Thoracic aorta (tissue), 2 donors: ENCODE results near the gene ACYP2. TPM values are rescaled to one million over a fixed set of nuclear protein-coding genes. Genes with fewer than 3 reads are reported as not detected.

ENCODE experiments used
- ATAC-seq: fragments of 150-250 bp; one replicate; pipeline ENCODE4 v1.8.0; 2017; ENCODE audit warnings: low read depth; ENCODE audit not compliant: insufficient number of reproducible peaks, low FRiP score
- DNase-seq: peaks from one replicate; pipeline ENCODE4 v3.0.0-alpha.2; 2020; ENCODE audit warnings: low spot score
- H3K27ac ChIP-seq, 2 donors: fragments of 200-600 bp; sonication (generic); 1 replicate in 1 of 2; 2 replicates in 1 of 2; pipeline ENCODE4 v1.5.1; 2016; ENCODE audit warnings: mild to moderate bottlenecking in 2 of 2, moderate library complexity in 2 of 2
- H3K27me3 ChIP-seq: fragments of 200-600 bp; sonication (generic); replicated peaks from 2 replicates; pipeline ENCODE4 v1.6.0; 2016; ENCODE audit warnings: mild to moderate bottlenecking; ENCODE audit not compliant: insufficient read depth
- H3K36me3 ChIP-seq: fragments of 200-600 bp; sonication (generic); one replicate; pipeline ENCODE4 v1.5.1; 2016
- H3K4me1 ChIP-seq, 2 donors: fragments of 200-600 bp; sonication (generic); 1 replicate in 1 of 2; 2 replicates in 1 of 2; pipeline versions ENCODE4 v1.5.1 to v1.6.0; 2016; ENCODE audit warnings: low read depth in 2 of 2, mild to moderate bottlenecking in 1 of 2; ENCODE audit not compliant: control insufficient read depth in 1 of 2
- H3K4me3 ChIP-seq: fragments of 200-600 bp; sonication (generic); 2 replicates; pipeline ENCODE4 v1.5.1; 2016; ENCODE audit warnings: mild to moderate bottlenecking
- H3K9me3 ChIP-seq: fragments of 200-600 bp; sonication (generic); 2 replicates; pipeline ENCODE4 v1.5.1; 2016
- CTCF ChIP-seq: fragments of 200-600 bp; sonication (generic); IDR thresholded peaks from one replicate; pipeline ENCODE4 v1.5.1; 2019; ENCODE audit warnings: antibody characterized with exemption
- total RNA-seq, 2 donors: library from RNA; depleted of rRNA; stranded (reverse); fragments of >200 nt; gene quantifications; one replicate each; pipeline versions ENCODE4 v1.1.0 to v1.2.3, GENCODE V29; 2016

Gene ACYP2
- total RNA-seq, 2 donors from 2014 or later = 15.5 to 26.7 TPM

GRCh38 chr2:54237428-54237827 lies 122.0 kb downstream of the ACYP2 start:
- no peak for ATAC-seq
- no peak for TF ChIP-seq CTCF
- Histone ChIP-seq H3K36me3 (no peaks in the 10 kb centered on the region), H3K4me3 (no peak overlapping the region), H3K27ac (no peak overlapping the region), H3K9me3 (no peaks in the 10 kb centered on the region), H3K4me1 (peaks cover 19 to 36% of the 10 kb centered on the region in 2 donors), H3K27me3 (no peaks in the 10 kb centered on the region)
- DNase-seq = no peak

- H3K36me3 ChIP-seq = no peaks in the 10 kb centered on the region
- DNase-seq = no peak
- peak overlapping the region; percentile 65 to 77 for H3K27ac ChIP-seq
Measured at GRCh38 chr2:54239427-54239826, 124.0 kb downstream of the ACYP2 start.

GRCh38 chr2:54240515-54241469 lies 125.4 kb downstream of the ACYP2 start:
- Histone ChIP-seq H3K27ac (peak overlapping the region; percentile 65 to 77), H3K4me1 (peaks cover 19 to 36% of the 10 kb centered on the region in 2 donors), H3K9me3 (no peaks in the 10 kb centered on the region), H3K4me3 (no peak overlapping the region), H3K36me3 (no peaks in the 10 kb centered on the region), H3K27me3 (no peaks in the 10 kb centered on the region)
- ATAC-seq = peak; percentile 45
- no peak for TF ChIP-seq CTCF
- DNase-seq = no peak

More at GRCh38 chr2:54239427-54239826, 124.0 kb downstream of the ACYP2 start:
- no peaks in the 10 kb centered on the region for H3K27me3 ChIP-seq
- no peak overlapping the region for H3K4me3 ChIP-seq
- ATAC-seq = peak; percentile 13
- TF ChIP-seq CTCF = no peak
- H3K4me1 ChIP-seq = peaks cover 19 to 36% of the 10 kb centered on the region in 2 donors
- H3K9me3 ChIP-seq = no peaks in the 10 kb centered on the region

- TF ChIP-seq CTCF = no peak
- H3K27me3 ChIP-seq = no peaks in the 10 kb centered on the region
- H3K27ac ChIP-seq = peak overlapping the region in 1 of 2 donors; percentile 42
- no peaks in the 10 kb centered on the region for H3K9me3 ChIP-seq
- no peaks in the 10 kb centered on the region for H3K36me3 ChIP-seq
- peaks cover 5 to 20% of the 10 kb centered on the region in 2 donors for H3K4me1 ChIP-seq
- ATAC-seq (no peak), DNase-seq (no peak)
- no peak overlapping the region for H3K4me3 ChIP-seq
Measured at GRCh38 chr2:54247115-54247514, 131.7 kb downstream of the ACYP2 start.

- DNase-seq (no peak), ATAC-seq (no peak)
- H3K9me3 ChIP-seq = no peaks in the 10 kb centered on the region
- TF ChIP-seq CTCF = no peak
- H3K4me1 ChIP-seq = peaks cover 5 to 18% of the 10 kb centered on the region in 2 donors
- no peak overlapping the region for H3K27ac ChIP-seq
- no peak overlapping the region for H3K4me3 ChIP-seq
- H3K27me3 ChIP-seq = no peaks in the 10 kb centered on the region
- no peaks in the 10 kb centered on the region for H3K36me3 ChIP-seq
Measured at GRCh38 chr2:54249629-54250028, 134.2 kb downstream of the ACYP2 start.
